ENCODE measurements around the gene TWIST2. TPM values are rescaled to one million over a fixed set of nuclear protein-coding genes. Genes with fewer than 3 reads are reported as not detected.

Gene TWIST2
- 10 to 100 TPM; 23.5 to 52.9 TPM for total RNA-seq

GRCh38 chr2:238847841-238848690 is at the start of gene TWIST2:
Gene TWIST2 (plus strand): TSS chr2:238848085. CDS start chr2:238848216, 131 bp downstream.
- TF ChIP-seq POLR2A (IDR thresholded peaks at IDR 0.05) (no peak), POLR2AphosphoS5 (IDR thresholded peaks at IDR 0.05) (peak; percentile 75)
- TF ChIP-seq, protein P1, sequence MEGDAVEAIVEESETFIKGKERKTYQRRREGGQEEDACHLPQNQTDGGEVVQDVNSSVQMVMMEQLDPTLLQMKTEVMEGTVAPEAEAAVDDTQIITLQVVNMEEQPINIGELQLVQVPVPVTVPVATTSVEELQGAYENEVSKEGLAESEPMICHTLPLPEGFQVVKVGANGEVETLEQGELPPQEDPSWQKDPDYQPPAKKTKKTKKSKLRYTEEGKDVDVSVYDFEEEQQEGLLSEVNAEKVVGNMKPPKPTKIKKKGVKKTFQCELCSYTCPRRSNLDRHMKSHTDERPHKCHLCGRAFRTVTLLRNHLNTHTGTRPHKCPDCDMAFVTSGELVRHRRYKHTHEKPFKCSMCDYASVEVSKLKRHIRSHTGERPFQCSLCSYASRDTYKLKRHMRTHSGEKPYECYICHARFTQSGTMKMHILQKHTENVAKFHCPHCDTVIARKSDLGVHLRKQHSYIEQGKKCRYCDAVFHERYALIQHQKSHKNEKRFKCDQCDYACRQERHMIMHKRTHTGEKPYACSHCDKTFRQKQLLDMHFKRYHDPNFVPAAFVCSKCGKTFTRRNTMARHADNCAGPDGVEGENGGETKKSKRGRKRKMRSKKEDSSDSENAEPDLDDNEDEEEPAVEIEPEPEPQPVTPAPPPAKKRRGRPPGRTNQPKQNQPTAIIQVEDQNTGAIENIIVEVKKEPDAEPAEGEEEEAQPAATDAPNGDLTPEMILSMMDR (IDR thresholded peaks at IDR 0.05): peak in 1 of 4 experiments; percentile 25
- peak within 1 kb of the TSS; percentile 86 for H3K27ac ChIP-seq
- H3K4me3 ChIP-seq: peak within 1 kb of the TSS; percentile 48 to 54
- H3K4me1 ChIP-seq (replicated peaks): no peaks in the 10 kb centered on the region
- no peaks in the 10 kb centered on the region for H3K36me3 ChIP-seq
- peak; percentile 73 for DNase-seq (ENCODE audit: low spot score)
- whole genome bisulfite sequencing: 2% methylated on average over 70 of the region's 90 CpGs
- peaks cover 11% of the 10 kb centered on the region for H3K27me3 ChIP-seq (replicated peaks; ENCODE audit: insufficient read depth)
- intact Hi-C loops (cut with DNase I): loop anchor here (2.0 to 5.0 kb wide), 3 partner anchors 47 to 121 kb away; no protein-coding TSS in a partner anchor
- no peaks in the 10 kb centered on the region for H3K9me3 ChIP-seq

DNA sequence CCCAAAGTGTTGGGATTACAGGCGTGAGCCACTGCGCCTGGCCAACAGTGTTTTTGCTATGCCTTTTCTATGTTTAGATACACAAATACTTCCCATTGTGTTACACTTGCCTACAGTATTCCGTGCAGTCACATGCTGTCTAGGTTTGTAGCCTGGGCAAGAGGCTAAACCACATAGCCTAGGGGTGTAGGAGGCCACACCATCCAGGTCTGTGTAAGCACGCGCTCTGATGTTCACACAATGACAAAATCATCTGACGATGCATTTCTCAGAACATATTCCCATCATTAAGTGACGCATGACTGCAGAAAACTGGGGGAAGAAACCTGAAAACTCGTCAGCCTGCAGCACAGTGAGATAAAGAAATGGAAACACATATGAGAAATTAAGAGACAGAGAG is 46.1 kb upstream of the TWIST2 start:
- no peaks in the 10 kb centered on the region for H3K36me3 ChIP-seq

GRCh38 chr2:238802957-238803356 is 44.9 kb upstream of the TWIST2 start:
- intact Hi-C loops (cut with DNase I): no loop called here
- no peaks in the 10 kb centered on the region for H3K4me1 ChIP-seq (replicated peaks)
- no peak overlapping the region for H3K27ac ChIP-seq
- 36% methylated on average over 4 of the region's 4 CpGs for WGBS
- no peak overlapping the region for H3K4me3 ChIP-seq
- no peak for DNase-seq (ENCODE audit: low spot score)
- no peaks in the 10 kb centered on the region for H3K9me3 ChIP-seq
- no peaks in the 10 kb centered on the region for H3K27me3 ChIP-seq (replicated peaks; ENCODE audit: insufficient read depth)
- TF ChIP-seq, protein P1 (IDR thresholded peaks at IDR 0.05): no peak
- TF ChIP-seq POLR2AphosphoS5 (IDR thresholded peaks at IDR 0.05) (no peak), POLR2A (IDR thresholded peaks at IDR 0.05) (no peak)
- H3K36me3 ChIP-seq: no peaks in the 10 kb centered on the region

More for the DNA sequence above, 46.1 kb upstream of the TWIST2 start:
- H3K27me3 ChIP-seq (replicated peaks; ENCODE audit: insufficient read depth): no peaks in the 10 kb centered on the region
- no peak overlapping the region for H3K27ac ChIP-seq
- no peaks in the 10 kb centered on the region for H3K9me3 ChIP-seq
- DNase-seq (ENCODE audit: low spot score): no peak
- 90% methylated on average over 8 of the region's 8 CpGs for WGBS
- intact Hi-C loops (cut with DNase I): no loop called here
- H3K4me3 ChIP-seq: no peak overlapping the region
- no peaks in the 10 kb centered on the region for H3K4me1 ChIP-seq (replicated peaks)
- TF ChIP-seq POLR2A (IDR thresholded peaks at IDR 0.05) (no peak), POLR2AphosphoS5 (IDR thresholded peaks at IDR 0.05) (no peak)
- TF ChIP-seq, protein P1 (IDR thresholded peaks at IDR 0.05): no peak

GRCh38 chr2:238803996-238804870 is 43.7 kb upstream of the TWIST2 start:
- Histone ChIP-seq H3K27me3 (replicated peaks; ENCODE audit: insufficient read depth) (no peaks in the 10 kb centered on the region), H3K27ac (no peak overlapping the region)
- WGBS: 35% methylated on average over 17 of the region's 17 CpGs

More at GRCh38 chr2:238803996-238804870, 43.7 kb upstream of the TWIST2 start:
- no peaks in the 10 kb centered on the region for H3K4me1 ChIP-seq (replicated peaks)
- TF ChIP-seq POLR2AphosphoS5 (IDR thresholded peaks at IDR 0.05) (no peak), POLR2A (IDR thresholded peaks at IDR 0.05) (no peak)
- TF ChIP-seq, protein P1 (IDR thresholded peaks at IDR 0.05): no peak
- no peaks in the 10 kb centered on the region for H3K9me3 ChIP-seq
- DNase-seq (ENCODE audit: low spot score): no peak
- H3K4me3 ChIP-seq: no peak overlapping the region
- intact Hi-C loops (cut with DNase I): no loop called here
- no peaks in the 10 kb centered on the region for H3K36me3 ChIP-seq

Measured in prostate gland (tissue), 2 donors.